Upper lobe of left lung (tissue), 4 donors: ENCODE data around the gene ZCCHC7.

ENCODE experiments used
- POLR2A ChIP-seq, 4 donors: fragments of 450-650 bp; IDR thresholded peaks; one replicate each; pipeline ENCODE4 v1.5.1; 2016 to 2017; ENCODE audit warnings: antibody characterized with exemption in 4 of 4, mild to moderate bottlenecking in 2 of 4
- TF ChIP-seq, protein P1 (sequence below), 6 experiments: fragments of 450-650 bp in 4 of 6; fragments of 200-600 bp in 2 of 6; sonication (generic) in 2 of 6; IDR thresholded peaks; one replicate each; pipeline ENCODE4 v1.5.1; 2016 to 2019; ENCODE audit warnings: antibody characterized with exemption in 6 of 6

DNA sequence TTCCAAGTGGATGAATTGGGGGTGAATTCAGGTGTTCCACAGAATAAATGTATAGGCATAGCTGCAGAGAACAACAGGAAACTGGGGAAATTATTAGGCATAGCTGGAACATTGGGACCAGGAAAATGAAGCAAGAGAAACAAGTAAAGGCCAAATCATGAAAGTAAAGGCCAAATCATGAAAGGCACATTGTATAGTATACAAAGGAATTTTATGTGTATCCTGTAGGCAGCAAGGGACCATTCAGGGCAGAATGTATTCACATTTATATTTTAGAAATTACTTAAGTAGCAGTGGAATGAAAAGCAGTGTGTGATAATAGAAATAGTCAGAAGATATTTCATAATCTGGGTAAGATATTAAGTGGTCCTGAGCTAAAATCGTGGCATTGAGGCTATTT, 174.8 kb downstream of the ZCCHC7 start:
- TF ChIP-seq, protein P1, sequence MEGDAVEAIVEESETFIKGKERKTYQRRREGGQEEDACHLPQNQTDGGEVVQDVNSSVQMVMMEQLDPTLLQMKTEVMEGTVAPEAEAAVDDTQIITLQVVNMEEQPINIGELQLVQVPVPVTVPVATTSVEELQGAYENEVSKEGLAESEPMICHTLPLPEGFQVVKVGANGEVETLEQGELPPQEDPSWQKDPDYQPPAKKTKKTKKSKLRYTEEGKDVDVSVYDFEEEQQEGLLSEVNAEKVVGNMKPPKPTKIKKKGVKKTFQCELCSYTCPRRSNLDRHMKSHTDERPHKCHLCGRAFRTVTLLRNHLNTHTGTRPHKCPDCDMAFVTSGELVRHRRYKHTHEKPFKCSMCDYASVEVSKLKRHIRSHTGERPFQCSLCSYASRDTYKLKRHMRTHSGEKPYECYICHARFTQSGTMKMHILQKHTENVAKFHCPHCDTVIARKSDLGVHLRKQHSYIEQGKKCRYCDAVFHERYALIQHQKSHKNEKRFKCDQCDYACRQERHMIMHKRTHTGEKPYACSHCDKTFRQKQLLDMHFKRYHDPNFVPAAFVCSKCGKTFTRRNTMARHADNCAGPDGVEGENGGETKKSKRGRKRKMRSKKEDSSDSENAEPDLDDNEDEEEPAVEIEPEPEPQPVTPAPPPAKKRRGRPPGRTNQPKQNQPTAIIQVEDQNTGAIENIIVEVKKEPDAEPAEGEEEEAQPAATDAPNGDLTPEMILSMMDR (IDR thresholded peaks at IDR 0.05): no peak
- TF ChIP-seq POLR2A (IDR thresholded peaks at IDR 0.05): no peak
